GM21723 (cell line): ENCODE measurements around the gene LCE2D.
"Not testable (repeated sequence)": the region's sequence is repeated elsewhere in the genome, so short reads cannot be mapped to it uniquely, and the experiment has no call there.

Source experiments
- ATAC-seq: cut with Tn5 transposase; IDR thresholded peaks from one replicate; pipeline ENCODE4 v1.9.1; 2021; ENCODE audit warnings: mild to moderate bottlenecking, moderate library complexity; ENCODE audit not compliant: unreplicated experiment

The LCE2D gene

GRCh38 chr1:152663098-152663497 is at the start of gene LCE2D:
Gene LCE2D, plus strand, starts transcription at chr1:152663380. Its CDS starts 726 bp downstream, at chr1:152664106.
- no peak for ATAC-seq

- ATAC-seq = no peak
Measured at GRCh38 chr1:152613511-152613910, 49.7 kb upstream of the LCE2D start, which contains the start of gene LCE3B. Gene LCE3B, plus strand, starts transcription at chr1:152613811. Its CDS starts 0 bp downstream, at chr1:152613811.

GRCh38 chr1:152621993-152622392 is 41.2 kb upstream of the LCE2D start:
- no peak for ATAC-seq

GRCh38 chr1:152622803-152623202 is 40.4 kb upstream of the LCE2D start, which contains the start of gene LCE3A:
Gene LCE3A, minus strand, starts transcription at chr1:152623103. Its CDS starts 0 bp downstream, at chr1:152623103.
- no peak for ATAC-seq

GRCh38 chr1:152623203-152623844 is 39.9 kb upstream of the LCE2D start:
- ATAC-seq = no peak

- ATAC-seq = no peak
Measured at GRCh38 chr1:152626744-152627143, 36.4 kb upstream of the LCE2D start.

- ATAC-seq = no peak
Measured at GRCh38 chr1:152630596-152630995, 32.6 kb upstream of the LCE2D start.

GRCh38 chr1:152640351-152640750 is 22.8 kb upstream of the LCE2D start:
- no peak for ATAC-seq

- no peak for ATAC-seq
Measured at GRCh38 chr1:152643945-152644344, 19.2 kb upstream of the LCE2D start.

- no peak for ATAC-seq
Measured at GRCh38 chr1:152645146-152645545, 18.0 kb upstream of the LCE2D start.

GRCh38 chr1:152646656-152647055 is 16.5 kb upstream of the LCE2D start:
- no peak for ATAC-seq

- no peak for ATAC-seq
Measured at GRCh38 chr1:152654110-152654509, 9.1 kb upstream of the LCE2D start.

GRCh38 chr1:152656459-152656858 is 6.7 kb upstream of the LCE2D start:
- no peak for ATAC-seq

GRCh38 chr1:152657677-152658076 is 5.5 kb upstream of the LCE2D start:
- no peak for ATAC-seq

- ATAC-seq = no peak
Measured at GRCh38 chr1:152658649-152659048, 4.5 kb upstream of the LCE2D start.

- not testable (repeated sequence) for ATAC-seq
Measured at GRCh38 chr1:152666171-152666570, 3.0 kb downstream of the LCE2D start.

- no peak for ATAC-seq
Measured at GRCh38 chr1:152667648-152668047, 4.5 kb downstream of the LCE2D start.

GRCh38 chr1:152673016-152673415 is 9.8 kb downstream of the LCE2D start:
- no peak for ATAC-seq

GRCh38 chr1:152674983-152675382 is 11.8 kb downstream of the LCE2D start, which contains the start of gene LCE2C:
Gene LCE2C, plus strand, starts transcription at chr1:152675279. Its CDS starts 737 bp downstream, at chr1:152676016.
- not testable (repeated sequence) for ATAC-seq

- no peak for ATAC-seq
Measured at GRCh38 chr1:152679459-152679858, 16.3 kb downstream of the LCE2D start.

GRCh38 chr1:152681616-152682015 is 18.4 kb downstream of the LCE2D start:
- ATAC-seq = no peak

GRCh38 chr1:152683846-152684245 is 20.7 kb downstream of the LCE2D start:
- no peak for ATAC-seq

- ATAC-seq = not testable (repeated sequence)
Measured at GRCh38 chr1:152685823-152686222, 22.6 kb downstream of the LCE2D start, which contains the start of gene LCE2B. Gene LCE2B, plus strand, starts transcription at chr1:152686123. Its CDS starts 721 bp downstream, at chr1:152686844.
